Activated naive CD4-positive, alpha-beta T cell treated with anti-CD3 and anti-CD28 coated beads, Interleukin-2, amount 50 U/mL, for 16 hours (primary cell): ENCODE measurements around the gene ABCA8.

Experiments used
- DNase-seq: peaks from one replicate; pipeline ENCODE4 v3.0.0-alpha.2; 2020

ABCA8 gene

GRCh38 chr17:68941761-68942160, 13.4 kb downstream of the ABCA8 start:
- no peak for DNase-seq

- DNase-seq, result no peak
Measured at GRCh38 chr17:68939195-68939594, 16.0 kb downstream of the ABCA8 start.

- no peak for DNase-seq
Measured at GRCh38 chr17:68937890-68938514, 17.2 kb downstream of the ABCA8 start.

GRCh38 chr17:68927516-68927915, 27.7 kb downstream of the ABCA8 start:
- no peak for DNase-seq

GRCh38 chr17:68924793-68925720, 30.1 kb downstream of the ABCA8 start:
- no peak for DNase-seq

- no peak for DNase-seq
Measured at GRCh38 chr17:68910789-68911431, 44.3 kb downstream of the ABCA8 start.

- no peak for DNase-seq
Measured at GRCh38 chr17:68910251-68910705, 44.9 kb downstream of the ABCA8 start.

GRCh38 chr17:68909066-68909465, 46.1 kb downstream of the ABCA8 start:
- DNase-seq, result no peak

GRCh38 chr17:68908045-68908444, 47.1 kb downstream of the ABCA8 start:
- DNase-seq, result no peak

- DNase-seq, result no peak
Measured at GRCh38 chr17:68906638-68907037, 48.6 kb downstream of the ABCA8 start.

- DNase-seq, result no peak
Measured at GRCh38 chr17:68903286-68903685, 51.9 kb downstream of the ABCA8 start.

GRCh38 chr17:68897557-68897956, 57.6 kb downstream of the ABCA8 start:
- DNase-seq, result no peak

GRCh38 chr17:68892658-68893057, 62.5 kb downstream of the ABCA8 start:
- no peak for DNase-seq

GRCh38 chr17:68892193-68892592, 63.0 kb downstream of the ABCA8 start:
- no peak for DNase-seq

- no peak for DNase-seq
Measured at GRCh38 chr17:68886401-68886800, 68.8 kb downstream of the ABCA8 start.

GRCh38 chr17:68884888-68885287, 70.3 kb downstream of the ABCA8 start:
- no peak for DNase-seq

- DNase-seq, result no peak
Measured at GRCh38 chr17:68878226-68878885, 76.8 kb downstream of the ABCA8 start.

GRCh38 chr17:68871447-68871846, 83.7 kb downstream of the ABCA8 start:
- no peak for DNase-seq

GRCh38 chr17:68870976-68871375, 84.2 kb downstream of the ABCA8 start:
- no peak for DNase-seq

- no peak for DNase-seq
Measured at GRCh38 chr17:68870161-68870826, 84.9 kb downstream of the ABCA8 start.

- no peak for DNase-seq
Measured at GRCh38 chr17:68868708-68869107, 86.5 kb downstream of the ABCA8 start.

- no peak for DNase-seq
Measured at GRCh38 chr17:68867759-68868516, 87.3 kb downstream of the ABCA8 start.
